Neural progenitor cell (in vitro differentiated cells): ENCODE results near the gene SCD. TPM values are rescaled to one million over a fixed set of nuclear protein-coding genes. Genes with fewer than 3 reads are reported as not detected.
A peak's percentile ranks its signal among the peaks of the same experiment; 100 is the strongest.

ENCODE experiments used
- DNase-seq: peaks from one replicate; pipeline ENCODE4 v3.0.0-alpha.2; 2016; ENCODE audit warnings: low spot score
- H2AFZ ChIP-seq: fragments of 200-600 bp; sonication (generic); replicated peaks from 2 replicates; pipeline ENCODE4 v1.6.1; 2016; ENCODE audit warnings: antibody characterized with exemption
- H3F3A ChIP-seq: fragments of 200-600 bp; sonication (generic); 2 replicates; pipeline ENCODE4 v1.6.1; 2016; ENCODE audit warnings: antibody characterized with exemption, low read depth
- H3K27ac ChIP-seq: fragments of 200-600 bp; sonication (generic); 2 replicates; pipeline ENCODE4 v1.5.1; 2016; ENCODE audit warnings: mild to moderate bottlenecking
- H3K27me3 ChIP-seq: fragments of 200-600 bp; sonication (generic); 2 replicates; pipeline ENCODE4 v1.6.1; 2016; ENCODE audit warnings: mild to moderate bottlenecking, moderate library complexity
- H3K36me3 ChIP-seq: fragments of 200-600 bp; sonication (generic); 2 replicates; pipeline ENCODE4 v1.5.1; 2016
- H3K4me1 ChIP-seq: fragments of 200-600 bp; sonication (generic); 2 replicates; pipeline ENCODE4 v1.6.1; 2016; ENCODE audit warnings: mixed run types
- H3K4me2 ChIP-seq: fragments of 200-600 bp; sonication (generic); 2 replicates; pipeline ENCODE4 v1.6.1; 2016
- H3K4me3 ChIP-seq: fragments of 200-600 bp; sonication (generic); 2 replicates; pipeline ENCODE4 v1.5.1; 2016
- H3K79me2 ChIP-seq: fragments of 200-600 bp; sonication (generic); 2 replicates; pipeline ENCODE4 v1.6.1; 2016; ENCODE audit warnings: low read depth
- H3K9ac ChIP-seq: fragments of 200-600 bp; sonication (generic); 2 replicates; pipeline ENCODE4 v1.6.1; 2016
- H3K9me3 ChIP-seq: fragments of 200-600 bp; sonication (generic); 2 replicates; pipeline ENCODE4 v1.5.1; 2016; ENCODE audit warnings: low read depth
- H4K20me1 ChIP-seq: fragments of 200-600 bp; sonication (generic); 2 replicates; pipeline ENCODE4 v1.6.1; 2016; ENCODE audit warnings: low read depth
- H3K27ac Mint-ChIP-seq: 3 replicates; pipeline ENCODE4 v1.8.0; 2021; ENCODE audit warnings: mixed read lengths
- H3K27me3 Mint-ChIP-seq: 2 replicates; pipeline ENCODE4 v1.8.0; 2022; ENCODE audit warnings: low read depth, mild to moderate bottlenecking, inconsistent platforms, moderate library complexity, mixed read lengths; ENCODE audit not compliant: insufficient read depth
- H3K36me3 Mint-ChIP-seq: 3 replicates; pipeline ENCODE4 v1.8.0; 2021; ENCODE audit warnings: mixed read lengths
- H3K4me1 Mint-ChIP-seq: 3 replicates; pipeline ENCODE4 v1.8.0; 2021; ENCODE audit warnings: mixed read lengths
- H3K4me3 Mint-ChIP-seq: 3 replicates; pipeline ENCODE4 v1.8.0; 2021; ENCODE audit warnings: mild to moderate bottlenecking, moderate library complexity, mixed read lengths
- H3K9me3 Mint-ChIP-seq: 3 replicates; pipeline ENCODE4 v1.8.0; 2020; ENCODE audit warnings: mixed read lengths
- CTCF ChIP-seq: fragments of 200-600 bp; sonication (generic); IDR thresholded peaks from 2 replicates; pipeline ENCODE4 v1.5.1; 2017; ENCODE audit warnings: antibody characterized with exemption, mild to moderate bottlenecking
- EZH2 ChIP-seq: fragments of 200-600 bp; sonication (generic); IDR thresholded peaks from 2 replicates; pipeline ENCODE4 v1.6.1; 2017; ENCODE audit warnings: antibody characterized with exemption, mild to moderate bottlenecking, moderate library complexity
- EZH2phosphoT487 ChIP-seq: fragments of 200-600 bp; sonication (generic); IDR thresholded peaks from 2 replicates; pipeline ENCODE4 v1.6.1; 2017; ENCODE audit warnings: antibody characterized with exemption
- total RNA-seq: library from RNA; depleted of rRNA; stranded (reverse); fragments of >200 nt; gene quantifications from 2 replicates; pipeline ENCODE4 v1.2.3, GENCODE V29; 2015; ENCODE audit warnings: low replicate concordance

SCD gene
- total RNA-seq, 1 donor from 2014 or later = 468 TPM

GRCh38 chr10:100325158-100325557, 21.9 kb upstream of the SCD start:
- Histone ChIP-seq H3K27ac (no peak overlapping the region), H4K20me1 (peaks cover 5% of the 10 kb centered on the region), H3K9me3 (no peaks in the 10 kb centered on the region), H3K9ac (no peak overlapping the region), H3K4me1 (no peaks in the 10 kb centered on the region), H3F3A (no peaks in the 10 kb centered on the region), H3K79me2 (no peaks in the 10 kb centered on the region), H3K36me3 (no peaks in the 10 kb centered on the region), H3K4me3 (no peak overlapping the region), H2AFZ (no peak overlapping the region), H3K27me3 (peaks cover 76% of the 10 kb centered on the region), H3K4me2 (no peak overlapping the region)
- no peak overlapping the region for H3K27ac Mint-ChIP-seq
- peaks cover 2% of the 10 kb centered on the region for H3K27me3 Mint-ChIP-seq
- peaks cover under 1% of the 10 kb centered on the region for H3K4me1 Mint-ChIP-seq
- TF ChIP-seq EZH2phosphoT487 (no peak), CTCF (no peak), EZH2 (no peak)
- no peak overlapping the region for H3K4me3 Mint-ChIP-seq
- H3K36me3 Mint-ChIP-seq = no peaks in the 10 kb centered on the region
- H3K9me3 Mint-ChIP-seq = no peaks in the 10 kb centered on the region
- DNase-seq = peak; percentile 75

- Histone ChIP-seq H3K9ac (no peak overlapping the region), H3F3A (no peaks in the 10 kb centered on the region), H4K20me1 (peaks cover 5% of the 10 kb centered on the region), H3K4me1 (no peaks in the 10 kb centered on the region), H3K27me3 (peaks cover 78% of the 10 kb centered on the region), H2AFZ (no peak overlapping the region), H3K9me3 (no peaks in the 10 kb centered on the region), H3K36me3 (no peaks in the 10 kb centered on the region), H3K27ac (no peak overlapping the region), H3K4me3 (no peak overlapping the region), H3K79me2 (no peaks in the 10 kb centered on the region), H3K4me2 (no peak overlapping the region)
- TF ChIP-seq CTCF = no peak
- no peak for TF ChIP-seq EZH2phosphoT487
- no peak for TF ChIP-seq EZH2
- H3K27ac Mint-ChIP-seq = no peak overlapping the region
- no peak overlapping the region for H3K4me3 Mint-ChIP-seq
- H3K4me1 Mint-ChIP-seq = peaks cover 10% of the 10 kb centered on the region
- no peaks in the 10 kb centered on the region for H3K36me3 Mint-ChIP-seq
- DNase-seq = no peak
- H3K27me3 Mint-ChIP-seq = peaks cover 7% of the 10 kb centered on the region
- H3K9me3 Mint-ChIP-seq = no peaks in the 10 kb centered on the region
Measured at GRCh38 chr10:100327007-100327717, 19.9 kb upstream of the SCD start.

- no peak for DNase-seq
- H4K20me1 ChIP-seq = peaks cover 5% of the 10 kb centered on the region
- Mint-ChIP-seq H3K27me3 (peaks cover 9% of the 10 kb centered on the region), H3K36me3 (no peaks in the 10 kb centered on the region), H3K27ac (no peak overlapping the region), H3K9me3 (no peaks in the 10 kb centered on the region), H3K4me1 (peaks cover 12% of the 10 kb centered on the region), H3K4me3 (no peak overlapping the region)
- no peaks in the 10 kb centered on the region for H3F3A ChIP-seq
- peaks cover 78% of the 10 kb centered on the region for H3K27me3 ChIP-seq
- H3K36me3 ChIP-seq = no peaks in the 10 kb centered on the region
- no peaks in the 10 kb centered on the region for H3K79me2 ChIP-seq
- no peak overlapping the region for H3K9ac ChIP-seq
- TF ChIP-seq EZH2 = no peak
- TF ChIP-seq EZH2phosphoT487 = no peak
- TF ChIP-seq CTCF = no peak
- no peak overlapping the region for H3K27ac ChIP-seq
- H3K4me1 ChIP-seq = no peaks in the 10 kb centered on the region
- no peak overlapping the region for H3K4me3 ChIP-seq
- H3K9me3 ChIP-seq = no peaks in the 10 kb centered on the region
- H2AFZ ChIP-seq = no peak overlapping the region
- H3K4me2 ChIP-seq = no peak overlapping the region
Measured at GRCh38 chr10:100327718-100328009, 19.4 kb upstream of the SCD start.
